AG09309 (cell line): ENCODE measurements around the gene PGLYRP4.

Source experiments
- DNase-seq: peaks from one replicate; pipeline ENCODE4 v3.0.0-alpha.2; 2010; ENCODE audit warnings: low read depth
- H3K4me3 ChIP-seq: 2 replicates; pipeline ENCODE4 v1.5.1; 2011; ENCODE audit warnings: mild to moderate bottlenecking, low read depth, low read length, moderate library complexity; ENCODE audit not compliant: control insufficient read depth
- TF ChIP-seq, protein P1 (sequence below): IDR thresholded peaks from 2 replicates; pipeline ENCODE4 v1.5.1; 2011; ENCODE audit warnings: mild to moderate bottlenecking, low read depth, low read length, inconsistent platforms; ENCODE audit not compliant: insufficient read depth, control insufficient read depth; ENCODE audit errors: missing control alignments

The PGLYRP4 gene

DNA sequence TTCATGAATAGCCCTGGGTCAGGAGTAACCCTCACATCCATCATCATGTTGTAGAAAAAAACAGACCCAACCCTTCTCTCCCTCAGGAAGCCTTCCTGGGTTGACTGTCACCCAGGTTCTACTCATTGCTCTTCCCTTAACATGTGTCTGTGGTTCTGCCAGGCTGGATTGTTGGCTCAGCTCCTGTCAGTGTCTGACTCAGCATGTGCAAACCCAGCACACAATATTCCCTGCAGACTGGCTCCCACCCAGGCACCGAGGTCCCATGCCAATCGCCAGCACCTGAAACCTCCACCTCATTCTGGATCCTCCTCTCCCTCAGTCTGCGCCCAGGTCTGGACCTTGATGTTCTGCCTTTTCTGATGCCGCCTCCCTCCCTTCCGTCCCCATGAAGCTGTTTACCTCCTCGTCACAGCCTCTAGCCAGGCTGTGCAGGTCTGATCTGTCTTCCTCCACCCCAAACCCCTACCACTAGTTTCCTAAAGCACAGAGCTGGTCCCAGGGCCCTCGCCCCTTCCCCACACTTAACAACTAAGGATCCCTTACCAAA lies 46.6 kb upstream of the PGLYRP4 start:
- DNase-seq: no peak

DNA sequence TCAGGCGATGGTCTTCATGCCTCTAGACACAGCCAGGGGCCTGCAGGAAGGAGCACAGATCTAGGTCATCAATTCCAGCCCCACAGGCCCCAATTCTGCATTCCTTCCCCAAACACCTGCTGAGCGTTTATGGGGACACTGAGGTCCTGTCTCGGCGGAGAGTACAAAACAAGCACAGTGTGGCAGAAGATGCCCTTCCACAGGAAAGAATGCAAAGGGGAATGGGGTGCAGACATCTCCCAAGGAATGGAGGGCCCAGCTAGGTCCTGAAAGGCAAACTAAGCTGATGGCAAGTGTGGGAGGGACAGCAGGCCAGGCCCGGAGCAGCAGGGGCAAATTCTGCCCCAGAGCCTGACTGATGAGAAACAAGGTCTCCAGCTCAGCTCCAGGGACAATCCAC lies 45.8 kb upstream of the PGLYRP4 start:
- TF ChIP-seq, protein P1, sequence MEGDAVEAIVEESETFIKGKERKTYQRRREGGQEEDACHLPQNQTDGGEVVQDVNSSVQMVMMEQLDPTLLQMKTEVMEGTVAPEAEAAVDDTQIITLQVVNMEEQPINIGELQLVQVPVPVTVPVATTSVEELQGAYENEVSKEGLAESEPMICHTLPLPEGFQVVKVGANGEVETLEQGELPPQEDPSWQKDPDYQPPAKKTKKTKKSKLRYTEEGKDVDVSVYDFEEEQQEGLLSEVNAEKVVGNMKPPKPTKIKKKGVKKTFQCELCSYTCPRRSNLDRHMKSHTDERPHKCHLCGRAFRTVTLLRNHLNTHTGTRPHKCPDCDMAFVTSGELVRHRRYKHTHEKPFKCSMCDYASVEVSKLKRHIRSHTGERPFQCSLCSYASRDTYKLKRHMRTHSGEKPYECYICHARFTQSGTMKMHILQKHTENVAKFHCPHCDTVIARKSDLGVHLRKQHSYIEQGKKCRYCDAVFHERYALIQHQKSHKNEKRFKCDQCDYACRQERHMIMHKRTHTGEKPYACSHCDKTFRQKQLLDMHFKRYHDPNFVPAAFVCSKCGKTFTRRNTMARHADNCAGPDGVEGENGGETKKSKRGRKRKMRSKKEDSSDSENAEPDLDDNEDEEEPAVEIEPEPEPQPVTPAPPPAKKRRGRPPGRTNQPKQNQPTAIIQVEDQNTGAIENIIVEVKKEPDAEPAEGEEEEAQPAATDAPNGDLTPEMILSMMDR: no peak

More for the DNA sequence above, 46.6 kb upstream of the PGLYRP4 start:
- TF ChIP-seq, protein P1: no peak
- H3K4me3 ChIP-seq: no peak overlapping the region

DNA sequence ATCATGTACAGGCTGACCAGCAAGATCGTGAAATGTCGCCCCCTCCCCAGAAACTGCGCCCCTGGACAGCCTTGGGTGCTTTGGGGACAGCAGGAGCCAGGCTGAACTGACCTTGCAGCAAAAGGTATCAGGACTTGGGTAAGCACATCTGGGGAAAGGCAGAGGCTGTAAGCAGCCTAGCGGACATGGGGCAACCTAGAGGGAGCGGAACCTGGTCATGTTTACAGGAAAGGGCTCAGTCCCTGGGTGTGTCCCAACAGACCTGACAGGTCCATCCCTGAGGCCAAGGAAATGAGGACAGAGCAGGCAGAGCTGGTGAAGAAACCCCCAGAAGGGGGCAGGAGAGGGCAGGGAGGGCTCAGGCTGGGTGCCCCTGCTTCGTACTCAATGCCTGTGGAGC lies 45.3 kb upstream of the PGLYRP4 start:
- TF ChIP-seq, protein P1: no peak
- no peak overlapping the region for H3K4me3 ChIP-seq
- DNase-seq: no peak

More for the DNA sequence above, 45.8 kb upstream of the PGLYRP4 start:
- H3K4me3 ChIP-seq: no peak overlapping the region
- no peak for DNase-seq

DNA sequence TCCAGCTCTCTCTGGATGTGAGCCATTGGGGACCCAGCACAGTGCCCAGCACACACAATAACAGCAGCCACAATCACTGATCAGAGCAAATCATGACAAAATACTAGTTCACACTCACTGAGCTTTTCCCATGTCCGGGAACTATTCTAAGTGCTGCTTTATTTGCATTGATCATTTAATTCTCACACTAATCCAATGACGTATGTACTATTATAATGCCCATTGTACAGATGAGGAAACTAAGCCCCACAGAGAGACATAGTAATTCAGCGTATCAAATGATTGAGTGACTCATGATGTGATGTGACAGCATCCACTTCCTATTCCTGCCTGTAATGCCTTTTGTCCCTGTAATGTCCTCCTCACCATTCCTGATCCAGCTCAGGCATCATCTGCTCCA lies 44.2 kb upstream of the PGLYRP4 start:
- H3K4me3 ChIP-seq: no peak overlapping the region
- DNase-seq: no peak
- TF ChIP-seq, protein P1: no peak

DNA sequence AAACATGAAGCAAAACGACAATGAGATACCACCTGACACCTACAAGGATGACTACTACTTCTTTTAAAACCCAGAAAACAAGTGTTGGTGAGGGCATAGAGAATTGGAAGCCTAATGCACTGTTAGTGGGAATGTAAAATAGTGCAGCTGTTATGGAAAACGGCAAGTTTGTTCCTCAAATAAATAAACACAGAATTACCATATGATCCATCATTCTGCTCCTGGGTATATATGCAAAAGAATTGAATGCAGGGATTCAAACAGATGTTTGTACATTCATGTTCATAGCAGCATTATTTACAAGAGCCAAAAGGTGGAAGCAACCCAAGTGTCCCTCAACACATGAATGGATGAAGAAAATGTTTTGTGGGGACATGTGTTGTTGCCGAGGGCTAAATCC lies 43.6 kb upstream of the PGLYRP4 start:
- no peak for DNase-seq
- no peak overlapping the region for H3K4me3 ChIP-seq
- TF ChIP-seq, protein P1: no peak

DNA sequence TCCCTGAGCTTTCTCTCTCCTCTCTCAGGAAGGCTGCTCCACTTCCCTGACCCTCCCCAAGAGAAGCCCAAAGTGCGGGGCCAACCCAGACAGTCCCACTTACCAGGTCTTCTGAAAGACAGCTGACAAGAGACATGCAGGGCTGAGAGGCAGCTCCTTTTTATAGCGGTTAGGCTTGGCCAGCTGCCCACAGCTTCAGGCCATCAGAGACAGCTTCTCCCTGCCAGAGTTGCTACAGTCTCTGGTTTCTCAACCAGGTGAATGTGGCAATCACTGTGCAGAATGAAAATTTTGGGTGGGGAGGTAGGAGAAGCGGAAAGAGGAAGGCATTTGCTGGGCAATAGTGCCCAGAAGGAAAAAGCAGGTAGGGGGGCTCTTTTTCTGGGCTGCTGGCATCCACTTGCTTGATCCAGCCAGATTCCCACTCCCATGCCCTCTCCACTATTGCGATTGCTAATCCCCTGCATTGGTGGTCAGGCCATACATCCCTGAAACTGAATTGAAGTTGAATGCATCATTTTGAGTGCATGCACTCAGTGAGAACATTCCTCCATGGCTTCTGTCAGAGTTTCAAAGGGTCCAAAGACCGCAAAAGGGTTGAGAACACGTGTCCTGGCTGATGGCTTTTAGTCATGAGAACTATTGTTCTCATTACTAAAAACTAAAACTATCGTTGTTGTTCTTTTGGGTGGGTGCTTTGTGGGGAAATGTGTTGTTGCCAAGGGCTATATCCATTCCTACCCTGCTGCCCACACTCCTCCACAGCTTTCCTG lies 42.5 kb upstream of the PGLYRP4 start, which contains the start of gene S100A8:
TSS of gene S100A8 (minus strand) at position 136 of the 773 bp plus-strand sequence. CDS start 538 bp downstream, outside the sequence.
- no peak for DNase-seq
- TF ChIP-seq, protein P1: no peak
- H3K4me3 ChIP-seq: no peak within 1 kb of the TSS
